B cell (primary cell): ENCODE measurements around the gene PTPRG.

Source experiments
- EZH2 ChIP-seq: IDR thresholded peaks from 2 replicates; pipeline ENCODE4 v1.6.1; 2012; ENCODE audit warnings: borderline replicate concordance, low read depth, mild to moderate bottlenecking, moderate library complexity, low read length; ENCODE audit not compliant: insufficient read depth, poor library complexity, severe bottlenecking
- TF ChIP-seq, protein P1 (sequence below): fragments of 200-600 bp; IDR thresholded peaks from one replicate; pipeline ENCODE4 v1.8.0; 2022; ENCODE audit warnings: antibody characterized with exemption, mild to moderate bottlenecking

DNA sequence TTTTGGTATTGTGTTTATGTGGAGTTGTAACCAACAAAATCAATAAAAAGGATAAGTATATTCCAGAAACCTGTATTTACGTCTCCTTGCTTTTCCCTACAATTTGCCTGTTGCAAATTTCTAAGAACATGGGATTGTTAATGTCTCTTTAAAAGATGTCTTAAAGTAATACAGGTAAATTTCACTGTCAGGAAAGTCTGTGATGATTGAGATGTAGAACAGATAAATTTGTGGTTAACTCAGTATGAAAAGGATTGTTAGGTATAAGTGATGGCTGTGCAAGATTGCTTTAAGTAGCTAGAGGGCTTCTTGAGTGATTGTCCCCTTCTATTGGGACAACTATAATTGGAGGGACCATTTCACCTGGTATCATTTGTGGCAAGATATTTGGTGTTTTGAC is 6.8 kb downstream of the PTPRG start:
- TF ChIP-seq, protein P1, sequence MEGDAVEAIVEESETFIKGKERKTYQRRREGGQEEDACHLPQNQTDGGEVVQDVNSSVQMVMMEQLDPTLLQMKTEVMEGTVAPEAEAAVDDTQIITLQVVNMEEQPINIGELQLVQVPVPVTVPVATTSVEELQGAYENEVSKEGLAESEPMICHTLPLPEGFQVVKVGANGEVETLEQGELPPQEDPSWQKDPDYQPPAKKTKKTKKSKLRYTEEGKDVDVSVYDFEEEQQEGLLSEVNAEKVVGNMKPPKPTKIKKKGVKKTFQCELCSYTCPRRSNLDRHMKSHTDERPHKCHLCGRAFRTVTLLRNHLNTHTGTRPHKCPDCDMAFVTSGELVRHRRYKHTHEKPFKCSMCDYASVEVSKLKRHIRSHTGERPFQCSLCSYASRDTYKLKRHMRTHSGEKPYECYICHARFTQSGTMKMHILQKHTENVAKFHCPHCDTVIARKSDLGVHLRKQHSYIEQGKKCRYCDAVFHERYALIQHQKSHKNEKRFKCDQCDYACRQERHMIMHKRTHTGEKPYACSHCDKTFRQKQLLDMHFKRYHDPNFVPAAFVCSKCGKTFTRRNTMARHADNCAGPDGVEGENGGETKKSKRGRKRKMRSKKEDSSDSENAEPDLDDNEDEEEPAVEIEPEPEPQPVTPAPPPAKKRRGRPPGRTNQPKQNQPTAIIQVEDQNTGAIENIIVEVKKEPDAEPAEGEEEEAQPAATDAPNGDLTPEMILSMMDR = no peak
- no peak for TF ChIP-seq EZH2
